Stimulated activated CD4-positive, alpha-beta T cell treated with anti-CD3 and anti-CD28 coated beads, Interleukin-12 subunit alpha, Interleukin-12 subunit beta, amount 100 ng/mL, for 24 hours (primary cell): ENCODE results near the gene PROM2.
"Not testable (repeated sequence)": the region's sequence is repeated elsewhere in the genome, so short reads cannot be mapped to it uniquely, and the experiment has no call there.

Experiments
- DNase-seq, 2 experiments: peaks; one replicate each; pipeline ENCODE4 v3.0.0-alpha.2; 2020; ENCODE audit warnings: low read depth in 2 of 2

The PROM2 gene

GRCh38 chr2:95269036-95269680, 5.1 kb upstream of the PROM2 start:
- DNase-seq: no peak

- DNase-seq: not testable (repeated sequence)
Measured at GRCh38 chr2:95269745-95270144, 4.5 kb upstream of the PROM2 start.

GRCh38 chr2:95270541-95271081, 3.6 kb upstream of the PROM2 start:
- DNase-seq: no peak

- DNase-seq: no peak
Measured at GRCh38 chr2:95271381-95271971, 2.8 kb upstream of the PROM2 start.

GRCh38 chr2:95272299-95272751, 1.9 kb upstream of the PROM2 start:
- DNase-seq: no peak

GRCh38 chr2:95272781-95273180, 1.5 kb upstream of the PROM2 start:
- no peak for DNase-seq

GRCh38 chr2:95273566-95274290, 521 bp upstream of the PROM2 start:
- no peak for DNase-seq

GRCh38 chr2:95275151-95275515, 884 bp downstream of the PROM2 start:
- no peak for DNase-seq

- DNase-seq: no peak
Measured at GRCh38 chr2:95275601-95276243, 1.5 kb downstream of the PROM2 start.

- DNase-seq: no peak
Measured at GRCh38 chr2:95276244-95276887, 2.1 kb downstream of the PROM2 start.

- no peak for DNase-seq
Measured at GRCh38 chr2:95276888-95277245, 2.6 kb downstream of the PROM2 start.

- DNase-seq: no peak
Measured at GRCh38 chr2:95277246-95277906, 3.1 kb downstream of the PROM2 start.

- DNase-seq: no peak
Measured at GRCh38 chr2:95278051-95278471, 3.8 kb downstream of the PROM2 start.

GRCh38 chr2:95278637-95279225, 4.5 kb downstream of the PROM2 start:
- no peak for DNase-seq

- DNase-seq: no peak
Measured at GRCh38 chr2:95279435-95280035, 5.3 kb downstream of the PROM2 start.

- no peak for DNase-seq
Measured at GRCh38 chr2:95281071-95281470, 6.8 kb downstream of the PROM2 start.

GRCh38 chr2:95281786-95282185, 7.5 kb downstream of the PROM2 start:
- DNase-seq: no peak

GRCh38 chr2:95282458-95282857, 8.2 kb downstream of the PROM2 start:
- DNase-seq: no peak

- DNase-seq: no peak
Measured at GRCh38 chr2:95283562-95283961, 9.3 kb downstream of the PROM2 start.

- no peak for DNase-seq
Measured at GRCh38 chr2:95284886-95285541, 10.8 kb downstream of the PROM2 start.
